ENCODE data around the gene CCN5.

Gene CCN5

DNA sequence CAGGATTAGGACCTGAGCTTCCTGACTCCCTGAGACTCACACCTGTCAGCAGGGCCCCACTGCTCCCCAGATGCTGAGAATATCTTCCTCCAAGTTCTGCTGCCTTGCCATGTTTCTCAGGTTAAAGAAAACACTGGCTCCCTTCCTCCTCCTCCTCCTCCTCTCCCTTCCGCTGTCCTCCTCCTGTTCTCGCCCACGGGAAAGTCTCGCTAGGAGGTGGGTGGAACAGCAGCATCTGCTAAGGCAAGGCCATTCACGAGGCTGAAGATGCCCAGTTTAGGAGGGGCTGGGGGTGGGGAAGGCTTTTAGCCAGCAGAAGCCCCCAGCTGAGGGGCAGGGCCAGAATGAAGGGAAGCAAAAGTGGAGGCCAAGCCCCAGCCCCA, 54.3 kb downstream of the CCN5 start:
- TF ChIP-seq, protein P1, sequence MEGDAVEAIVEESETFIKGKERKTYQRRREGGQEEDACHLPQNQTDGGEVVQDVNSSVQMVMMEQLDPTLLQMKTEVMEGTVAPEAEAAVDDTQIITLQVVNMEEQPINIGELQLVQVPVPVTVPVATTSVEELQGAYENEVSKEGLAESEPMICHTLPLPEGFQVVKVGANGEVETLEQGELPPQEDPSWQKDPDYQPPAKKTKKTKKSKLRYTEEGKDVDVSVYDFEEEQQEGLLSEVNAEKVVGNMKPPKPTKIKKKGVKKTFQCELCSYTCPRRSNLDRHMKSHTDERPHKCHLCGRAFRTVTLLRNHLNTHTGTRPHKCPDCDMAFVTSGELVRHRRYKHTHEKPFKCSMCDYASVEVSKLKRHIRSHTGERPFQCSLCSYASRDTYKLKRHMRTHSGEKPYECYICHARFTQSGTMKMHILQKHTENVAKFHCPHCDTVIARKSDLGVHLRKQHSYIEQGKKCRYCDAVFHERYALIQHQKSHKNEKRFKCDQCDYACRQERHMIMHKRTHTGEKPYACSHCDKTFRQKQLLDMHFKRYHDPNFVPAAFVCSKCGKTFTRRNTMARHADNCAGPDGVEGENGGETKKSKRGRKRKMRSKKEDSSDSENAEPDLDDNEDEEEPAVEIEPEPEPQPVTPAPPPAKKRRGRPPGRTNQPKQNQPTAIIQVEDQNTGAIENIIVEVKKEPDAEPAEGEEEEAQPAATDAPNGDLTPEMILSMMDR (IDR thresholded peaks at IDR 0.05; ENCODE audit: borderline replicate concordance, control extremely low read depth, extremely low read depth, insufficient read depth, missing control alignments): no peak
- DNase-seq (ENCODE audit: low spot score): no peak
- in situ Hi-C loops (cut with MboI; ENCODE audit: low sequenced_read_pairs, unreplicated experiment): no loop called here

DNA sequence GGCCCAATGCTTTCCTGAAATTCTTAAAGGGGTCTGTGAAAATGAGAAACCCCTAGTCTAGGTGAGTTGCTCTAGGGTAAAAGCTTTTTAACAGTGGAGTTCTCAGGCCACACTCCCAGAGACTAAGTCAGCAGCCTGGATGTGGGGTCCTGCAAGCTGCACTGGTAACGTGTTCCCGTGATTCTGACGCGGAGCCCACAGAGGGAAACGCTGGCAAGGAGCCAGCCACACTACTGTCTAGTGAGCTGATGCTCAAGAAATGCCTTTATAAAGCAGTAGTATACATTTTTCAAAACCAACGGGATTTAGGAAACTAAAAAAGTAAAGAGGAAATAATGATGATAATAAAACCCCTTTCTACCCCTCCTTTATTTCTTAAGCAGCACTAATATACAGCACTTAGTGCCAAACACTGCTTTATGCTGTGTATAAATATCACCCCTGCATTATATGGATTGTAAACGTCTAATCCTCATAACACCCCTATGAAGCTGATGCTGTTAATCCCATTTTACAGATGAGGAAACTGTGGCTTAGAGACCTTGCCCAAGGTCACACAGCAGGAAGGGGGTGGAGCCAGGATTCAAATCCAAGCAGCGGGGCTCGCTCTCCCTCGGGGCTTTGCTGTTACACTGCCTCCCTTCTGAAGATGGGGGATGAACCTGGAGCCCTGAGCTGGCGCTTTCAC, 55.5 kb downstream of the CCN5 start:
- in situ Hi-C loops (cut with MboI; ENCODE audit: low sequenced_read_pairs, unreplicated experiment): no loop called here
- TF ChIP-seq, protein P1 (IDR thresholded peaks at IDR 0.05; ENCODE audit: borderline replicate concordance, control extremely low read depth, extremely low read depth, insufficient read depth, missing control alignments): no peak
- no peak for DNase-seq (ENCODE audit: low spot score)

DNA sequence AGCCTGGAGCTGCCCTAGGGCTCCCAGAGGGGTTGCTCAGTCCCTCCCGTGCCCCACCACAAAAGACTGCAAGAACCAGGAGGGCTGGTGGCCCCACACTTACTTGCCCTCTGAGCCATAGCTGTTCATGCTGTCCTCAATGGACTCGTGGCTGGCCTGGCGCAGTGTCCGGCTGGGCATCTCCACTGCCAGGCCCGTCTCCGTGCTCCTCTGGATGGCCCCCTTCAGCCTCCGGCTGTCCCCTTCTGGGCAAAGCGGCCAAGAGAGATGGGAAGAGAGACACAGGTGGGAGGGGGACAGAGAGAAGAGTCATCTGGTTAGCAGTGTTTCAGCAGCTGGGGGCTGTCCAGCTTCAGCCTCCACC, 56.0 kb downstream of the CCN5 start:
- in situ Hi-C loops (cut with MboI; ENCODE audit: low sequenced_read_pairs, unreplicated experiment): no loop called here
- TF ChIP-seq, protein P1 (IDR thresholded peaks at IDR 0.05; ENCODE audit: borderline replicate concordance, control extremely low read depth, extremely low read depth, insufficient read depth, missing control alignments): no peak
- DNase-seq (ENCODE audit: low spot score): no peak

- in situ Hi-C loops (cut with MboI; ENCODE audit: low sequenced_read_pairs, unreplicated experiment): no loop called here
- TF ChIP-seq, protein P1 (IDR thresholded peaks at IDR 0.05; ENCODE audit: borderline replicate concordance, control extremely low read depth, extremely low read depth, insufficient read depth, missing control alignments): no peak
- no peak for DNase-seq (ENCODE audit: low spot score)
Observed at GRCh38 chr20:44772636-44773035, 57.5 kb downstream of the CCN5 start.

DNA sequence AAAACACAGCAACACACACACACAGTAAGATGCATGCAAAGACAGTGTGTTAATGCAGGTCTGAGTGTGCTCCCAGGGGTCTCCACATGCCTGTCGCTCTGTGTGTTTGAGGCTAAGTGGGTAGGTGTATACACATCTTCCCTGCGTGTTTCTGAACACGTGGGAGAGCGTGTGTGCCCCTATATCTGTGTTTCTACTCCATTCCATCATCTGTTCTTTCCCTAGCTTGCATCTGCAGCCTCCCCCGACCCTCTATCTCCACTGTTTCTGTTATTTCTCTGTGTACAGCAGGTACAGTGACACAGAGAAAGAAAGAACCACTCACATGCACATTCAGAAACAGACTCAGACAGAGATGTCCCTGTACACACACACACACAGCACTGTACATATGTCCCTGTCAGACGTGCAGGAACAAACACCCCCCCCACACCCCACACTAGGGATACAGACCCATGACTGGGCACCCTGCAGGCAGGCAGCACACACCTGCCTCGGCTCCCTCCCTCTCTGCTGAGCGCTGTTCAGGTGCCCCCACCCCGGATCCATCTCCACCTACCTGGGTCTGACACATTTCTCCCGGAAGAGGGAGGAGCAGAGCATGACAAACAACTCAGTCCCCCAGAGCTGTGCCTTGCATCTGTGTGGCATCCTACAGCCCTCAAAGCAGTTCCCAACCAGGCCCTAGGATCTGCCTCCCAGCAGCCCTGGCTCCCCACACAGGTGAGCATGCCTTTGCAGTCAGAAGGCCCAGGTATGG, 58.1 kb downstream of the CCN5 start:
- in situ Hi-C loops (cut with MboI; ENCODE audit: low sequenced_read_pairs, unreplicated experiment): no loop called here
- no peak for DNase-seq (ENCODE audit: low spot score)
- TF ChIP-seq, protein P1 (IDR thresholded peaks at IDR 0.05; ENCODE audit: borderline replicate concordance, control extremely low read depth, extremely low read depth, insufficient read depth, missing control alignments): no peak

DNA sequence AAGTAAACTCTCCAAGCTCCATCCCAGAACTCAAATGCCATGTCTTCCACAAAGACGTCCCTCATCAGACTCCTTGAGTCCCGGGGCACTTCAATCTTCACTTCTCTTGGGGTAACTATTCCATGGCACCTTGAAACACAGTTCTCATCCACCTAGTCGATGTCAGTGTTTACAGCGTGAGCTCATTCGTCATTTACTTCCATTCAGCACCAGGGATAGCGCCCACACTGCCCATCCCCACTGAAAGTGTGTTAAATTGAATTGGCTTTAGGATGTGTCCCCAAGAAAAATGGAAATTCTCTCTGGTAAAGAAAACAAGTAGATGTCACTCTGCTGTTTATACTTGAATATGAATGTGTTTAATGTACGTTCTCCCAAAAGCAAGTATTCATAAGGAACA, 61.8 kb downstream of the CCN5 start:
- TF ChIP-seq, protein P1 (IDR thresholded peaks at IDR 0.05; ENCODE audit: borderline replicate concordance, control extremely low read depth, extremely low read depth, insufficient read depth, missing control alignments): no peak
- DNase-seq (ENCODE audit: low spot score): no peak
- in situ Hi-C loops (cut with MboI; ENCODE audit: low sequenced_read_pairs, unreplicated experiment): no loop called here

All from GM13976 (cell line).